CD4-positive, alpha-beta T cell treated with Interleukin-17A for 4 hours (primary cell): ENCODE data around the gene KEAP1.

ENCODE experiments used
- DNase-seq: peaks from one replicate; pipeline ENCODE4 v3.0.0-alpha.2; 2020; ENCODE audit warnings: mixed read lengths

The KEAP1 gene

GRCh38 chr19:10521461-10522171 is 18.5 kb upstream of the KEAP1 start:
- no peak for DNase-seq

- DNase-seq = no peak
Observed at GRCh38 chr19:10520652-10521318, 17.6 kb upstream of the KEAP1 start.

- no peak for DNase-seq
Observed at GRCh38 chr19:10519421-10519820, 16.3 kb upstream of the KEAP1 start.

DNA sequence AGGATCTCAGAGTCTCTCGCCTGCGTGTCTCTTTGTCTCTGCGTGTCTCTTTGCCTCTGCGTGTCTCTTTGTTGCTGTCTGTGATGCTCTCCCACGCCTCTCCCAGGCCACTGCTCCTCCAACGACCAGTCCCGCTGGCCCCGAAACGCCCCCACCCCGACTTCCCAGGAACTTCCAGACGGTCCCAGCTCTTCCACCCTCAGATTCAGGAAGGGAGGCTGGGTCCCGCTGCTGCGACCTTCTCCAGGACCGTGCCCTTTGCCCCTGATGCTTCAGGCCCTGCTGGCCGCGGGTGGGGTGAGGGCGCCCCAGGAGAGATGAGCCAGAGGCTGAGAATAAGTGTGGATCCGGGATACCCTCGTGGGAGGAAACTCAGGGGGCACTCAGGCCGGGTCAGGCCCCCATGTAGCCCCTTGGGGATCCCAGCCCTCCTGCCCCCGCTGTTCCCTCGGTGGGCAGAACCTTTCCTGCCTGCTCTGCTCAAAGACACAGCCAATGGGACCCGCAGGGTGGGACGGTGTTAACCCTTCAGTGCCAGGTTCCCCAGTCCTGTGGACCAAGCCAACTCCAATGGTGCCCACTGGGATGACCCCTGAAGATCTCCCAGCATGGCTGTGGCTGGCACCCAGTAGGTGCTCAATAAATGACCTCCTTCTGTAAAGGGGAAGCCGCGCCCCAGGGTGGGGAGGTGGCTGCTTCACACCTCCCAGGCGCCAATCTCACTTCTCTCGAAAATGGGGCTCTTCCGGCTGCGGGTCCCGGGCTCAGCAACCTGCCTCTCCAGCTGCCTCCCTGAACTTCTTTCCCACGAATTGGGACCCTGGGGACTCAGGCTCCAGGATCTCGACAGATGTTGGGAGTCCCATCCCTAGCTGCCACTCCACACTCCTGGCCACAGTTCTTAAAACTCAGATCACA is 15.5 kb upstream of the KEAP1 start:
- peak; percentile 17 for DNase-seq

GRCh38 chr19:10517760-10518443 is 14.7 kb upstream of the KEAP1 start:
- peak; percentile 39 for DNase-seq

GRCh38 chr19:10517361-10517759 is 14.2 kb upstream of the KEAP1 start, which contains the start of gene S1PR5:
Gene S1PR5, minus strand, starts transcription at chr19:10517447. Its CDS starts 2,436 bp downstream, at chr19:10515011.
- peak; percentile 21 for DNase-seq

- peak; percentile 11 for DNase-seq
Observed at GRCh38 chr19:10516671-10517286, 13.6 kb upstream of the KEAP1 start.

DNA sequence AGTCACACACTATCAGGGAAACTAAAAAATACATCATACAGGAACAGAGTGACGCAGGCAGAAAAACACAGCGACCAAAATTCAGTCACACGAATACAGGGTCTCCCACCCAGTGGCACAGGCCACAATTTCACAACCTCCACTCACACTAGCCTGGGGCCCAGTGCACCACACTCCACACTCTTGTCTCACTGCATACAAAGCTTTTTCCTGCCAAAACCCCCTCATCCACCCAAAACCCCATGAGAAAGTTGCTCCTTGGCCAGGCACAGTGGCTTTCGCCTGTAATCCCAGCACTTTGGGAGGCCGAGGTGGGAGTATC is 12.9 kb upstream of the KEAP1 start:
- no peak for DNase-seq

GRCh38 chr19:10514211-10515145 is 11.3 kb upstream of the KEAP1 start:
- DNase-seq = peak; percentile 21

DNA sequence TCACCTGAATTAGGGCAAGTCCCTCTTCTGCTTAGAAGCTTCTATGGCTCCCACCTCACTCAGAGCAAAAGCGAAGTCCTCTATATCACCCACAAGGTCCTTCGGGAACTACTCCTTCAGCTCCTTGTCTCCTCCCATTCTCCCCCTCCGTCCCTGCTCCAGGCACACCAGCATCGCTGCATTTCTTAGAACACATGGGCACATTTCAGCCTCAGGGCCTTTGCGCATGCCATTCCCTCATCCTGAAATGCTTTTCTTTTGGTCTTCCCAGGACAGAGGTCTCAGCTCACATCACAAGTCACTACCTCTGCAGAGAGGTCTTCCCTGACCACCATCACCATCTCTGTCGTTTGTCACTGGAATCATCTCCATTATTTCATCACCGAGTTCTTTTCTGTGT is 10.1 kb upstream of the KEAP1 start:
- no peak for DNase-seq

DNA sequence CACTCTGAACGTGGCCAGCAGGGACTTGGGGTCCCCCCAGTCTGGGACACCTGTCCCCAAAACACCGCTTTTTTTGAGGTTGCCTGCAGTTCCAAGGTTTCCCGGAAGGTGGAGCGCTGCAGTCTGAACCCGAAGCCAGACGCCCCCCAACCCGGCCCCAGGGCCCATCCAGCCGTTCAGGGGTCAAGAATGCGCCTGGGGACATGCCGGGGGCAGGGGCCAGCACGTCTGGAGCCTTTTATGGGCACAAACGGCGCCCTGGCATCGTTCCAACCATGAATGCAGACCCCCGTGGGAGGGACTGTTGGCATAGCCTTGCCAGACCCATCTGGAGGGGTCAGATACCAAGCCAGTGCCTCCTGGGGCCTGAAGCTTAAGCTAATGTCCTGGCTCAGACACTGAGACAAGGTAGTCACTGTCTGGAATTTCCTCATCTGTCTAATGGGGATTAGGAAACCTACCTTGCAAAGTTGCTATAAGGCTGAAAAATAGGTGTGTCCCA is 7.2 kb upstream of the KEAP1 start:
- DNase-seq = peak; percentile 68

GRCh38 chr19:10508707-10509106 is 5.6 kb upstream of the KEAP1 start:
- DNase-seq = peak; percentile 7

DNA sequence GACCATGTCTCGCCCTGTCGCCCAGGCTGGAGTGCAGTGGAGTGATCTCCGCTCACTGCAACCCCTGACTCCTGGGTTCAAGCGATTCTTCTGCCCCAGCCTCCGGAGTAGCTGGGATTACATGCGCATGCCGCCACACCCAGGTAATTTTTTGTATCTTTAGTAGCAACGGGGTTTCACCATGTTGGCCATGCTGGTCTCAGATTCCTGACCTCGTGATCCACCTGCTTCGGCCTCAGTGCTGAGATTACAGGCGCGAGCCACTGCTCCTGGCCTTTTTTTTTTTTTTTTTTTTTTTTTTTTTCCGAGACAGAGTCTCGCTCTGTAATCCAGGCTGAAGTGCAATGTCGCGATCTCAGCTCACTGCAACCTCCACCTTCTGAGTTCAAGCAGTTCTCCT is 4.9 kb upstream of the KEAP1 start:
- DNase-seq = no peak

DNA sequence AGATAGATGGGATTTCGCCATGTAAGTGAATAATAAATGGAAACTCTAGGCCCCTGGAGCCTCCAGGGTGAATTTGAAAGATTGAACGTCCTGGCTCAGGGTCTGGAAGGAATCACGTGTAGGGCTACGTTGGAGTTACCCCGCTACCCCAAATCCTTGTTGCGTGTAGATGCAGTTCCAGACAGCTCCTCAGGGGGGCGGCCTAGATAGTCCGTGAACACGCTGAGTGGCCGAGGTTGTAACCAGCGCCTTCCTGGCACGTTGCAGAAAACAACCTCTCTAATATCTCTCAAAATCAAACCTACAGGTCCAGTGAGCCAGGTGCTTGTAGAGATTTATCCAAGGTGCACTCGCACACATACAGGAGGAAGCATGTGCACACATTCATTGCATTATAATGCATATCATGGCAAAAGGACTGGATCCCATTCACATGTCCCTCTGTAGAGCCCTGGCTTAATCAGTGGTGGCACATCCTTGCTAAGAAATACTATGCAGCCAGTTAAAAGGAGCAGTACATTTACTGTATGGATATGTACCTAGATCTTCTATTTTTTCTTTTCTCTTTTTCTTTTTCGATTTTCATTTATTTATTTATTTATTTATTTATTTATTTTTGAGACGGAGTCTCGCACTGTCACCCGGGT is 2.5 kb upstream of the KEAP1 start:
- DNase-seq = peak; percentile 88

DNA sequence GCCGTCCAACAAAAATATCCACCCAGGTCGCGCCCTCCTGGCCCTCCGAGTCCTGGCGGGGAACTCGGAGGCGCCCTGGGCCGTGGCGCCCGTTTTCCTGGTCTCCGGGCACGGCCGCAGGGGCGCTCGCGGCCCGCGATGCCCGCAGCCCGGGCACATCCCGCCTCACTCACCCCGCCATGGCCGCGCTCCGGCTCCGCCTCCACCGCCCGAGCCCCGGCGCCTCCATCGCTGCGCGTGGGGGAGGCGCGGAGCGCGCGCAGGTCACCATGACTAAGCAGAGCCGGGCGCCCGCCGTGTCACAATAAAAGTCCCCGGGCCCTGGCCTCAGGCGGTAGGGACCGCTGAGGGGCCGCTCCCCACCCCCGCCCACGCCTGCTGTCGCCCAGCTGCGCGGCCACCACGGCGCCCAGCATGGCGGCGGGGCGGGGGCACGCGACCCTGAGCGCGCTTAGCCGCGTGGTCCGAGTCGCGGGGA is 593 bp downstream of the KEAP1 start:
- DNase-seq = peak; percentile 91

- DNase-seq = peak; percentile 55
Observed at GRCh38 chr19:10501971-10502523, 1.1 kb downstream of the KEAP1 start.

DNA sequence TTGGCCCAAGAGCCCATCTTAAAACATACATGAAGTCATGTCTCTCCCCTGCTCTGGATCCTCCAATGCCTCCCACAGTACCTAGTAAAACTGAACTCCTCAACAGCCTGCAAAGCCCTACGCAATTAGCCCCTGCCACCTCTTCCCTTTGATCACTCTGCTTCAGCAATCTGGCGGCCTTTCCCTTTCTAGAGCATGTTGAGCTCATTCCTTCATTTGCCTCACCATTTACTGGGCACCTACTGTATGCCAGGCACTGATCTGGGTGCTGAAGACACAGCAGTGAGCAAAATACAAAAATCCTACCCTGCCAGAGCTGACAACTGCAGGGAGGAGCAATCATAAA is 2.9 kb downstream of the KEAP1 start:
- DNase-seq = no peak

- DNase-seq = no peak
Observed at GRCh38 chr19:10499550-10500246, 3.5 kb downstream of the KEAP1 start.

DNA sequence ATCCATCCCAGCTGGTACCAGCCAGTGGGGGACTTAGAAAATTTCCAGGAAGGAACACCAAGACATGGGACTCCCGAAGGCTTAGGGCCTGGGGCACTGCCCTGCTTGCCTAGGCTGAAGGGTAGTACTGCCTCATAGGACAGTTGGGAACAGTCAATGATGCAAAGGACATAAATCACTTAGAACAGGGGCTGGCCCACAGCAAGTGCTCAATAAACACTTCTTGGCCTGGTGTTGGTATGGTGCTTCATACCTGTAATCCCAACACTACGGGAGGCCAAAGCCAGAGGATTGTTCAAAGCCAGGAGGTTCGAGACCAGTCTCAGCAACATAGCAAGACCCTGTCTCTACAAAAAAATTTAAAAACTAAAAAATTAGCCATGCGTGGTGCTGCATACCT is 5.8 kb downstream of the KEAP1 start:
- DNase-seq = no peak
